AG20443 (cell line): ENCODE data around the gene SYTL3.

Experiments
- DNase-seq: peaks from one replicate; pipeline ENCODE4 v3.0.0; 2012; ENCODE audit warnings: low spot score, mixed read lengths

SYTL3 gene

DNA sequence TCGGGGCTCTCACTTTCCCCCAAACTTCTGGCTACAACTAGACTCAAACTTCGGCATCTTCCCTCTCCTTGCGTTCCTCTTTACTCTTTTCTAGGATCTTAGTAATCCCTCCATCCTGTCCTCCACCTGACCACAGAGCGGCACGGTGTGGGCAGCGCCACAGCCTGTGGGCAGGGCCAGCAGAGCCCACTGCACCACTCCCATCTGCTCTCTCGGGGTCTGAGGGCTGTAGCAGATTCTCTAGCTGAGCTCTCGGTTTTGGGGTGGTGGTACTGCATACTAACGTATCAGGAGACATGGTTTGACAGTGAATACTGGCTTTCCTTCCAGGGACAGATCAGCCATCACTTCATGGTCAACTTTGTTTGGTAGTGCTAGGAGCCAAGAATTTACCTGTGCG, 111.9 kb downstream of the SYTL3 start:
- no peak for DNase-seq

- DNase-seq, result no peak
These were observed 113.1 kb downstream of the SYTL3 start for GRCh38 chr6:158762787-158763433.

DNA sequence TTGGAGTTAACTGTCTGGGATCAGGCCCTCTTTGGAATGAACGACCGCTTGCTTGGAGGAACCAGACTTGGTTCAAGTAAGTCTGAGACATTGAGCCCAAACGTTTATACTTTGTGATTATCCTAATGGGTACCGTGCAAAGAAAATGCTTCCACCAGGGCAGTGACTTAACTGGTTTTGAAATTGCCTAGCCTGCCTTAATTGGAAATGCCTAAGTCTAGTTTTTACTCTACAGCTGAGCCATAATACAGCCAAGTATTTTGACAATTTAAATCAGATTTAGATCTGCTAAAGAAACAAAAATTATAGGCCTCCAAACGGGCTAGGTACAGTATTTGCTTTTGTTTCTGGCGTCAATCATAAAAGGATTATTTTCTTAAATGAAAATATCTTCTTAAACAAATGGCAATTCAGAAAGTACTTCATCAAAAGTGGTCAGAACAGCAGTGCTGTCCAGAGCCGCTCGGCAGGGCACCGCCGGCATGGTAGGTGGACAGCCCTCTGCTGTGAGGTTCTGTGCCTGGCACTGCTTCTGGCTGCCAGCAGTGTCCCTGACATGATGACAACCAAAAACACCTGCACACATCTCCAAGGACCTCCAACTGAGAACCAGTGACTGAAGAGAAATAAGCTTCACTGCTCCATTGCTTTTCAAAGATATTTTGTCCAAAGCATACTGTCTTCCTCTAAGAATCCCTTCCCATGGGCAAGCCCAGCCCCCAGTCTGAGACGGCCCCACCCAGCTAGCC, 113.8 kb downstream of the SYTL3 start:
- no peak for DNase-seq

DNA sequence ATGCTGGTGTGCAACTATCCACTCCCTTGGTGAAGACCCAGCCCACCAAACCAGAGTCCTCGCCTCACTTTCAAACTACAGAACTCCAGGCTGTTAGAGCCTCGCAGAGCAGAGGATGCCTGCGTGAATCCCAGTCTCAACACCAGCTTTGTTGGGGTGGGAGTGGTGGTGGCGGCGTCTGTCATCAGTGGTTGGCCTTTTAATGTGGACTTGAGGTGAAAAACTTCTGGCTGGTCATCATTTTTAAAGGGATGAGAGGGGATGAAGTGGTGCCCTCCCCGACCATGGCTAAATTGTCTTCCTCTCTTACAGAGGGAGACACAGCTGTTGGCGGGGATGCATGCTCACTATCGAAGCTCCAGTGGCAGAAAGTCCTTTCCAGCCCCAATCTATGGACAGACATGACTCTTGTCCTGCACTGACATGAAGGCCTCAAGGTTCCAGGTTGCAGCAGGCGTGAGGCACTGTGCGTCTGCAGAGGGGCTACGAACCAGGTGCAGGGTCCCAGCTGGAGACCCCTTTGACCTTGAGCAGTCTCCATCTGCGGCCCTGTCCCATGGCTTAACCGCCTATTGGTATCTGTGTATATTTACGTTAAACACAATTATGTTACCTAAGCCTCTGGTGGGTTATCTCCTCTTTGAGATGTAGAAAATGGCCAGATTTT, 114.5 kb downstream of the SYTL3 start:
- DNase-seq, result no peak

- no peak for DNase-seq
These were observed 115.1 kb downstream of the SYTL3 start for GRCh38 chr6:158764926-158765325.

GRCh38 chr6:158765499-158766068, 115.7 kb downstream of the SYTL3 start:
- no peak for DNase-seq

DNA sequence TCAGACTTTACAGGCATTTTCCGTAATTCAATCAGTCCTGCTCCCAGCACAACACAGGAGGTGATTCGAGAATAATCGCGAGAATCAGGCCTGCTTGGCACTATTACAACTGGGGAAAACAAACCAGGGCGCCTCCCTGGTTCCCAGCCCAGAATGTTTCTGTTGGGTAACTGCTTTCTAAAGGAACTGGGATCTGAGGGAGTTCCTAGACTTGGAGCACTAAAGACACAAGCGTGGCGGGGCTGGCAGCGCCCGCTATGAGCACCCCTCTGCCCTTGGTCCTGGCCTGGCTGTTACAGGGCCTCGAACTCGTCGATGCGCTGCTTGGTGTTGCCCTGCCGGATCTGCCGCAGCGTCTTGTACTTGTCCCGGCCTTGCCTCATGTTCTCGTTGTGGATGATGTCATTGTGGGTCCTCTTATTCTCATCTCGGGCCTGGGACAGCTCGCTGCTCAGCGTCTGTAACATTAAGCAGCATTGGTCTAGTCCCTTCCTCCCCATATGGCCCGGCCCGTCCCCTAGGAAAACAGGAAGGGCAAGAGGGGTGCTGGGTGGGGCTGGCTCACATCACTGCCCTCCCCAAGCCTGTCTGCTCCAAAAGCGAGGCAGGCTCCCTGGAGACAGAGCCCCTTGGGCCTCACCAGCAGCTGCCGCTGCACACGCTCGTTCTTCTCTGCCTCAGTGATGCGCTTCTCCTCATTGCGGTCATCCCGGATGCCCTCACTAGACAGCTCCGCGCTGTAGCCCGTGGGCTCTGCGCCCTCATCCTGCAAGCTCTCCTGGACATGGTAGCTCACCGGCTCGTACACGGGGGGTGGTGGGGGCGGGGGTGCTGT, 117.0 kb downstream of the SYTL3 start:
- no peak for DNase-seq

DNA sequence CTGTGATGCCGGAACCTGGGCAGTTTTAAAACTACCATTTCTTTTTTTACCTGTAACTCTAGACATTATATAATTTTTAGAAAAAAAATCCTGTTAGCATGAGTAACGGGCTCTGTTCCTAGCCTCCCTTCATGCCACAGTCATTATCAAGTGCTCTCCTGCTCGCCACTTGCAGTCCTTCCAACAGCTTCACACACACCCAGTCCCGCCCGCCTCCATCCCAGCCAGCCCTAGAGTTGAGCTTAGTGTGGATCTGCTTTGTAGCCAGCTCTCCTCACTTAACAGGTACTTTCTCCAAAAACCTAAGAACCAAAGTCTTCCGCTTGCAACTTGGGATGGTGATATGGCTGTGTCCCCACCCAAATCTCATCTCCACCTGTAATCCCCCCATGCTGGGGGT, 117.9 kb downstream of the SYTL3 start:
- DNase-seq, result no peak

DNA sequence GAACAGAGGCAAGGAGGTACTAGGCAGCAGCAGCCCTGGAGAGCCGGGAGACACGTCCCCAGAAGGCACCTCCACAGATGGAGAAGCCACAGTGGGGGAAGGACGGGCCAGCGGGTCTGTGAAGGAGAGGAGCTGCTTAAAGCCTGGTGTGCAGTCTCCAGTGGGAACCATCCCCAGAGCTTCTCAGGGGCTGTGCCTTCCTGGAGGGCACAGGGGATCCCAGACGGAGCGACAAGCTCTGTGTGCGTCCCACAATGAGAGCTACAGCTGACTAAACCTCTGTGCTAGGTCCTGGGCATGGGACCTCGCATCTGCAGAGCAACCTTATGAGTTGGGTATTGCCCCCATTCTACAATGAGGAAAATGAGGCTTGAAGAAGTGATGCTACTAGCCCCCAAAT, 118.6 kb downstream of the SYTL3 start:
- no peak for DNase-seq

DNA sequence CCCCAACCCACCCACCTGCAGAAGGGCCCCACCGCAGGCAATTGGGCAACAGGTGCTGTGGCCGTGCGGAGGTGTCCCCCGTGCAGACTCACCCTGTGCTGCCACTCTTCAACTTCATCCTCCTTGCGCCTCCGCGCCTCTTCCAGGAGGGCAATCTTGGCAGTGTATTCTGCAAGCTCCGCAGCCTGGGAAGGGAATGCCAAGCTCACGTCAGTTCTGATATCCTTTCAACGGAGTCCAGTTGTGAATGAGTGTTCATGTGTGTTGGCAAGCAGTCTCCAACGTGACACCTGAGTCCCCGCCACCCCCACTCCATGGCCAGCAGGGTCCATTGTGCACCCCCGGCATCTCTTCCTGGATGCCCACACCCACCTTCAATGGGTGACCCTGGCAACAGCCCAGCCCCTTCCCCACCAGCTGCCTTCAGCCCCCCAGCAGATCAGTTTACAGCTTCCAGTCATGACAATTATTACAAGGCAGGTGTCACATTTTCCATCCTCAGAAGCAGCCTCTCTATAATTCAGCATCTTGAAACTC, 119.4 kb downstream of the SYTL3 start:
- DNase-seq, result no peak

GRCh38 chr6:158769771-158770432, 120.0 kb downstream of the SYTL3 start:
- DNase-seq, result no peak

- no peak for DNase-seq
These were observed 120.9 kb downstream of the SYTL3 start for GRCh38 chr6:158770533-158771330.

GRCh38 chr6:158771399-158772152, 121.7 kb downstream of the SYTL3 start:
- DNase-seq, result no peak

- no peak for DNase-seq
These were observed 122.3 kb downstream of the SYTL3 start for GRCh38 chr6:158772172-158772571.

GRCh38 chr6:158772851-158773371, 123.1 kb downstream of the SYTL3 start:
- DNase-seq, result peak; percentile 86

DNA sequence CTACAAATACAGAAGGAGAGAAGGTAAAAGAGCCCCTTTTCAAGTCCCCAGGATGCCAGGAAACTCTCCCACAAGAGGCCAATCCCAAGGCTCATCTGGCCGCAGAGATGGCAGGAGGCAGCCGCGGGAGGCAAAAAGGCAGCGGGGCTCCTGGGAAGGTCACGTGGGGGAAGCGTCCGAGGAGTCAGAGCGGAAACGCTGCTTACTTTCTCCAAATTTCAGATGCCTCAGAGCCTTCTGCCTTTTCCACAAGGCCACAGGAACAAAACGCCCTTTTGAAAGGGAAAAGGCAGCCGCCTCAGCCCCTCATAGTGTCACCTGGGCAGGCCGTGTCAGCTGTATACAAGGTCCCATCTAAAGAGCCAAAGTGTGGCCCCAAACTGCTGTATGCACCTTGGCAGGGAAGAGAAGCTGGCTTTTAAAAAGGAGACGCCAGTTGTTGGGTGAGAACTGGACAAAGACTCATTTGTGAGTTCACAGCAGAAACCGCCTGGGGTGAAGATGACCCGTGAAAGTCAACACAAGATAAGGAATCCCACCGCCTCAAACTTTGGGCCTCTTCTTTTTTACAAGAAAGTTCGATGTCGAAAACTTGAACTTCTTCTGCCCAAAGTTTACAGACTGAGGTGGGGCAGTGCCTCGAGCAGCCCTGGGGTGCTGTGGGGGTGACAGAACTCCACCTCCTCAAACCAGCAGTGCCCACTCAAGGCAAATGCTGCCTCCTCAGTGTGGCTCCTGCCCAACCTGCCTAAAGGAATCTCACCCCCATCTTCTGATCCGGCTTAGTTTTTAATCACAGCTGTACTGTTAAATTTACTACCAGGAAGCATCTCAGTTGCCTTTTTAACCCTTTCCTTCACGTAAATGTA, 124.0 kb downstream of the SYTL3 start:
- no peak for DNase-seq

DNA sequence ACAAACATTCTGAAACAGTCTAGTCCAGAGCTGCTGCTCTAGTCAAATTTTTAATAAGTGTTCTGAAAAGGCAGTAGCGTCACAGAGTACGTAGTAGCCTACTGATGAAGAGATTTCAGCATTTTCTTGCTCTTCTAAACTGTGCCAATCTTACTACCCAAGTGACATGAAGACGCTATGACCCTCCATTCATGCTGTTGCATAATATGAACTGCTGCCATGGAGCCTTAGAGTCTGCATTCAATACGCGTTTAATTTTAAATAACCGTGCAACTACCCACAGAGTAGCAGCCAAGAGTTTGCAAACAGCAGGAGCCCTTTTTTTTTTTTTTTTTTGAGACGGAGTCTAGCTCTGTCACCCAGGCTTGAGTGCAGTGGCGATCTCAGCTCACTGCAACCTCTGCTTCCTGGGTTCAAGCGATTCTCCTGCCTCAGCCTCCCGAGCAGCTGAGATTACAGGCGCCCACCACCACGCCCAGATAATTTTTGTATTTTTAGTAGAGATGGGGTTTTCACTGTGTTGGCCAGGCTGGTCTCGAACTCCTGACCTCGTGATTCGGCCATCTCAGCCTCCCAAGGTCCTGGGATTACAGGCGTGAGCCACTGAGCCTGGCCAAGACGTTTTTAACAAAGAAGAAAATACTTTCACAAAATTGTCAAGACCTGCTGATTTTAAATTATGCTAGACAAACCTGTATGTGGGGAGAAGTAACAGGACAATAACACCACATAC, 125.0 kb downstream of the SYTL3 start:
- no peak for DNase-seq

GRCh38 chr6:158775832-158776231, 126.0 kb downstream of the SYTL3 start:
- DNase-seq, result no peak
